ENCODE data around the gene MATN4.
"Not testable (repeated sequence)": the region's sequence is repeated elsewhere in the genome, so short reads cannot be mapped to it uniquely, and the experiment has no call there.

Gene MATN4, protein sequence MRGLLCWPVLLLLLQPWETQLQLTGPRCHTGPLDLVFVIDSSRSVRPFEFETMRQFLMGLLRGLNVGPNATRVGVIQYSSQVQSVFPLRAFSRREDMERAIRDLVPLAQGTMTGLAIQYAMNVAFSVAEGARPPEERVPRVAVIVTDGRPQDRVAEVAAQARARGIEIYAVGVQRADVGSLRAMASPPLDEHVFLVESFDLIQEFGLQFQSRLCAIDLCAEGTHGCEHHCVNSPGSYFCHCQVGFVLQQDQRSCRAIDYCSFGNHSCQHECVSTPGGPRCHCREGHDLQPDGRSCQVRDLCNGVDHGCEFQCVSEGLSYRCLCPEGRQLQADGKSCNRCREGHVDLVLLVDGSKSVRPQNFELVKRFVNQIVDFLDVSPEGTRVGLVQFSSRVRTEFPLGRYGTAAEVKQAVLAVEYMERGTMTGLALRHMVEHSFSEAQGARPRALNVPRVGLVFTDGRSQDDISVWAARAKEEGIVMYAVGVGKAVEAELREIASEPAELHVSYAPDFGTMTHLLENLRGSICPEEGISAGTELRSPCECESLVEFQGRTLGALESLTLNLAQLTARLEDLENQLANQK

DNA sequence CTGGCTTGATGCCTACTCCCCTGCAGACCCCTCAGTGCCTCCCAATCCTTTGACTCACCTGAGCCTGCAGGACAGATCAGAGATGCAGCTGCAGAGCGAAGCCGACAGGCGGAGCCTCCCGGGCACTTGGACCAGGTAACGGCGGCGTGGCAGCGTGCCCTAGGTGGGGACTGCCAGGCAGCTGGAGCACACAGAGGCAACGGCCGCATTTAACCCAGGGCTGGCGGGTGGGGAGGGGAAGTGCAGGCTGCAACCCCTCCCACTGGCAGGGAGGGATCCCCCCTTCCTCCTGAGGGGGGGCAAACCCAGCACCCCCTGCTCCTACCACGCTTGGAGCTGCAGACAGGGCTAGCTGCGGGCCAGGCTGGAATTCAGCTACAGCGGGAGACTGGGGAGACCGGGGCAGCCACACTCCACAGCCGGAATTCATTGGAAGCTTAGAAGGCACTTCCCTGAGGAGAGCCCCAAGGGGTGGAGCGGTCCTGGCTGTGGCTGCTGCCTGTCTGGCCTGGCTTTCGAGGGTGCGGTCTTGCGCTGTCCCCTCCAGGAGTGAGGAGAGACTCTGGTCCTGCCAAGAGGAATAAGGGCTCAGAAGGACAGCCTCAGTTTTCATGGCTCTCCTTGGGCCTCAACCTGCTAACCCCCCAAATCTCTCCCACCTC, at the start of gene MATN4:
Gene MATN4, minus strand, starts transcription at position 183 of the 662 bp plus-strand sequence. CDS start 2,717 bp downstream, outside the sequence.
- Histone ChIP-seq H3K9ac (no peak within 1 kb of the TSS), H4K20me1 (no peaks in the 10 kb centered on the region), H3K27ac (no peak within 1 kb of the TSS), H3K27me3 (peaks cover 6% of the 10 kb centered on the region; the same call in 1 of the 2 replicates), H3K4me1 (peaks cover 59% of the 10 kb centered on the region), H3K9me3 (no peaks in the 10 kb centered on the region), H3K4me3 (no peak within 1 kb of the TSS), H3K4me2 (peak within 1 kb of the TSS; percentile 59), H3K36me3 (no peaks in the 10 kb centered on the region)
- TF ChIP-seq Cebpa-rat (IDR thresholded peaks at IDR 0.05), result no peak

DNA sequence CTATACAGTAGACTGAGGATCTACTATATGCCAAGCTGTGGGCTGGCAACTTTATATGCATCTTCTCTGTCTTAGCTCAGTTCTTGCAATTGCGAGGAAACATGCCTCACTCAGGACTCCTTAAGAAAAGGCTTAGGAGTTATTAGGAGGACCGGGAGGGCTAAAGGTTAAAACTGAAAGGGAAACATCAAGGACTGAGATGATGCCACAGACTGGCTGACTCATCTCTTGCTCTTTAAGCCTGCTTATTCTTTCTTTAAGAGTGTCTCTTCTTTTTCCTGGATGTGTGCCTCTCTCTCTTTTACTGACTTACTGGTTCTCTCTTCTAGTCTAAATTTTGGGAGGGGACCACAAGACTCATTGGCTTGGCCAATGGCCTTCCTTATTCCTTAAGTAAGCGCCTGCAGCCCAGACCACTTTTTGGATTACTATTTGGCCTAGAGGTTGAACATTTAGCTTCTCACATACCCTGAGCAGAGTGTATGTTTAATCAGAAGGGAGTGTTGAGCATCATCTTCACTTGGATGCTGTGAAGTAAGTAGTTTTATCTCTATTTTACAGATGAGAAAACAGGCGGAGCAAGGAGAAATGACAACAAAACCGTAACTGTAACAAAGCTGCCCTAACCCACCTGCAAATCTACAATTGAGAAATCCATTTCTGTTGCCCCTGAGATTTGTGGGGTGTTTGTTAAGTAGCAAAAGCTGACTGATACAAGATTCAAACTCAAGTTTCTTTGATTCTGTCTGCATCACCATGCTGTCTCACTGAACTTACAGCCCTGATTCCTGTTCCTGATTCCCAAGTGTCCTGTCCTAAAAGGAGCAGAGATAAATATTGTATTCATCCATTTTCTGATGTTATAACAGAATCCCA, 47.3 kb upstream of the MATN4 start:
- Histone ChIP-seq H3K4me2 (no peak overlapping the region), H3K36me3 (no peaks in the 10 kb centered on the region), H4K20me1 (no peaks in the 10 kb centered on the region), H3K4me3 (no peak overlapping the region), H3K4me1 (peaks cover 9% of the 10 kb centered on the region; the same call in 1 of the 2 replicates), H3K9me3 (no peaks in the 10 kb centered on the region), H3K27me3 (no peaks in the 10 kb centered on the region), H3K9ac (no peak overlapping the region), H3K27ac (no peak overlapping the region)
- no peak for TF ChIP-seq Cebpa-rat (IDR thresholded peaks at IDR 0.05)

DNA sequence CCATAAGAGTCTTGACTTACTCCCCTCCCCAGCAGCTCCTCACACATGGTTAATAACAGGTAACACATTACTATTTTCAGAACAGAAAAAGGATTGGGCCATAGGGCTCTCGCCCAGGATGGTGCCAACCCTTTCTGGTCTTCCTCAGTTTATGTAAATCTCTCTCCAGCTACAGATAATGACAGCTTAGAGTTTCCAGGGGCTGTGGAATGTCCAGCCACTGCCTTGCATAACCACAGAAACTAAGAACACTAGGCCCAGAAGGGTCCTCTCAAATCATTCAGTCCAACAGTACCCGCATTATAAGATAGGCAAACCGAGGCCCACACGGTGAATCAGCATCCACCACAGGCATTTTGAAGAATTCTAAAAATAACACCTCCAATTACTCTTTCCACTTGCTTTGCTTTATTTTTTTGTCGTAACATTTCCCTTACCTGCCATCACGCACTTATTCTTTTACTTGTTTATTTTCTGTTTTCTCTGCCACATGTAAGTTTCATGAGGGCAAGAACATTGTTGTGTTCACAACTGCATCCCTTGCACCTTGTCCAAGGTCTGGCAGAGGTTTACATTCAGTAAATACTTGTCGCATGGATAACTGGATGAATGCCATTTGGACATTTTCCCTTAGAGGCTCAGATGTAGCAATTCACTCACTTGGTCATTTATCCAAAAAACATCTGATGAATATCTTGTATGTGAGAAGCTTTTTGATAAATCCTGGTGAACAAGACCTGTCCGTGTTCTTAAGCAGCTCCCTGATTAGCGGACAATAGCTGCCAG, 46.5 kb upstream of the MATN4 start:
- Histone ChIP-seq H3K9me3 (no peaks in the 10 kb centered on the region), H3K9ac (no peak overlapping the region), H3K36me3 (no peaks in the 10 kb centered on the region), H3K4me3 (no peak overlapping the region), H3K27ac (no peak overlapping the region), H4K20me1 (no peaks in the 10 kb centered on the region), H3K4me2 (no peak overlapping the region), H3K27me3 (no peaks in the 10 kb centered on the region), H3K4me1 (peaks cover 8% of the 10 kb centered on the region; the same call in 1 of the 2 replicates)
- TF ChIP-seq Cebpa-rat (IDR thresholded peaks at IDR 0.05), result no peak

DNA sequence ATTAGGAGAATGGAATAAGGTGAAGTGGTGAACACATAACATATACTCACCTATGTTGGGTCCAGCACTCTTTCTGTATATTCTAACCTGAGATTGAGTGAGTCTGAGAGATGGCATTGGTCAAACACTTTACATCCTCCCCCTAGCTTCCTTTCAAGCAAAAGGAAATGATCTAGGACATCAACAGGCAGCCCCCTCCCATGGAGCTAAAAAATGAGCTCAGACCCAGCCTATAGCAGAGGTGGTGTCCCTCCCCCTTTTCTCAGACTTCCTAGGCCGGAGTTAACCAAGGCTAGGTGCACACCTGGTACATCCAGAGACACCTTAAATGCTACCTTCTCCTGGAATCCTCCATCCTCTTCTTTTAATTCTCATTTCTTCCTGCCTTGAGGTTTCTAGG, 45.6 kb upstream of the MATN4 start:
- Histone ChIP-seq H3K27me3 (no peaks in the 10 kb centered on the region), H3K9ac (no peak overlapping the region), H3K4me1 (peaks cover 8% of the 10 kb centered on the region; the same call in 1 of the 2 replicates), H3K36me3 (no peaks in the 10 kb centered on the region), H4K20me1 (no peaks in the 10 kb centered on the region), H3K27ac (no peak overlapping the region), H3K4me2 (no peak overlapping the region), H3K4me3 (no peak overlapping the region), H3K9me3 (no peaks in the 10 kb centered on the region)
- no peak for TF ChIP-seq Cebpa-rat (IDR thresholded peaks at IDR 0.05)

DNA sequence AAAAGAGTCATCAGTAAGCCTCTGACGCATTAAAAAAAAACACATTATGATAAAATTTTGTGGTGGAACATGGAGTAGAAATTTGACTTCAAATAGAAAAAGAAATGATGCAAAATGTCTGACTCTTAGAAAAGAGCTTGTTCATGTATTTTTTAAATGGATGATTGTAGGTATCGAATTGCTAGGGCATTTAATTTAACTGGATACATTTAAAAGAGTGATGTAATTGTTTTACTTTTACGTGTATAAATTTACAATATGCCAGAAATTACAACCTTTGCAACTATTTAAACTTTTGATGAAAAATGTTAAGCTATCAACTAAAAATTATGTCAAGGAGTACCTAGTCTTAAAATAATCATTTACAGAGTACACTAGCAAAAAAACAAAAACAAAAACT, 44.6 kb upstream of the MATN4 start:
- TF ChIP-seq Cebpa-rat (IDR thresholded peaks at IDR 0.05), result no peak
- Histone ChIP-seq H3K27ac (no peak overlapping the region), H3K4me1 (peaks cover 8% of the 10 kb centered on the region), H3K9ac (no peak overlapping the region), H3K36me3 (no peaks in the 10 kb centered on the region), H3K9me3 (no peaks in the 10 kb centered on the region), H3K27me3 (0 out of 2 replicates have a peak, but pooled peaks cover 1% of the 10 kb centered on the region), H3K4me3 (no peak overlapping the region), H4K20me1 (no peaks in the 10 kb centered on the region), H3K4me2 (no peak overlapping the region)

DNA sequence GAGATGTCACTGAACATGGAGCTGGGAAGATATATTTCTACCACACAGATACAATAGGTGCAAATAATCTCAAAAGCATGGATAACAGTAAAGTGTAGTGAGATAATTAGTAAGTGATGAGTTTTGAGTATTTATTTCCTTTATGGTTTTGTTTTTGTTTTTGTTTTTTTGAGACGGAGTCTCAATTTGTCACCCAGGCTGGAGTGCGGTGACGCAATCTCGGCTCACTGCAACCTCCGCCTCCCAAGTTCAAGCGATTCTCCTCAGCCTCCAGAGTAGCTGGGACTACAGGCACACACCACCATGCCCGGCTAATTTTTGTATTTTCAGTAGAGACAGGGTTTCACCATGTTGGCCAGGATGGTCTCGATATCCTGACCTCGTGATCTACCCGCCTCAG, 42.7 kb upstream of the MATN4 start:
- Histone ChIP-seq H3K27me3 (peaks cover 17% of the 10 kb centered on the region; the same call in 1 of the 2 replicates), H3K4me1 (peaks cover 27% of the 10 kb centered on the region)
- H3K9me3 ChIP-seq, H3K36me3 ChIP-seq, H3K27ac ChIP-seq, H3K4me2 ChIP-seq, H3K9ac ChIP-seq, H4K20me1 ChIP-seq, H3K4me3 ChIP-seq: not testable (repeated sequence)

DNA sequence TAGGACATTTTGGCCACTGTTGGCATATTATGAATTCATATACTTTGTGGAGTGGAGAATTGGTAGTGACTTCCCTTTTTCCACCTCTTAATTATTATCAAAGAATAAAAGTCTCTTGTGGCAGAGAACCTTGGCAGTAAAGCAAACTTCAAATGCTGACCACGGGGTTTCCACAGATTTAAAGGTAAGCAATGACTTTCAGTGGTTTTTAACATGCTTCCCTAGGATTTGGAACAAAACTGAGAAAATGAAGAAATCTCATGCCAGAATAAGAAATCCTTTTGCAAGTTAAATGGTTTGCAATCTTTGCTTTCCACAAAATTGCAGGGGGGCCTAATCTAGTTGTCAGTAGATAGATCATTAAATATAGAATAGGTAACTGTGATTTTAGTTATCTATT, 42.1 kb upstream of the MATN4 start:
- Histone ChIP-seq H3K9ac (no peak overlapping the region), H4K20me1 (no peaks in the 10 kb centered on the region), H3K4me1 (peaks cover 33% of the 10 kb centered on the region), H3K9me3 (no peaks in the 10 kb centered on the region), H3K4me3 (no peak overlapping the region), H3K27me3 (peaks cover 21% of the 10 kb centered on the region), H3K36me3 (no peaks in the 10 kb centered on the region), H3K4me2 (no peak overlapping the region), H3K27ac (no peak overlapping the region)
- no peak for TF ChIP-seq Cebpa-rat (IDR thresholded peaks at IDR 0.05)

DNA sequence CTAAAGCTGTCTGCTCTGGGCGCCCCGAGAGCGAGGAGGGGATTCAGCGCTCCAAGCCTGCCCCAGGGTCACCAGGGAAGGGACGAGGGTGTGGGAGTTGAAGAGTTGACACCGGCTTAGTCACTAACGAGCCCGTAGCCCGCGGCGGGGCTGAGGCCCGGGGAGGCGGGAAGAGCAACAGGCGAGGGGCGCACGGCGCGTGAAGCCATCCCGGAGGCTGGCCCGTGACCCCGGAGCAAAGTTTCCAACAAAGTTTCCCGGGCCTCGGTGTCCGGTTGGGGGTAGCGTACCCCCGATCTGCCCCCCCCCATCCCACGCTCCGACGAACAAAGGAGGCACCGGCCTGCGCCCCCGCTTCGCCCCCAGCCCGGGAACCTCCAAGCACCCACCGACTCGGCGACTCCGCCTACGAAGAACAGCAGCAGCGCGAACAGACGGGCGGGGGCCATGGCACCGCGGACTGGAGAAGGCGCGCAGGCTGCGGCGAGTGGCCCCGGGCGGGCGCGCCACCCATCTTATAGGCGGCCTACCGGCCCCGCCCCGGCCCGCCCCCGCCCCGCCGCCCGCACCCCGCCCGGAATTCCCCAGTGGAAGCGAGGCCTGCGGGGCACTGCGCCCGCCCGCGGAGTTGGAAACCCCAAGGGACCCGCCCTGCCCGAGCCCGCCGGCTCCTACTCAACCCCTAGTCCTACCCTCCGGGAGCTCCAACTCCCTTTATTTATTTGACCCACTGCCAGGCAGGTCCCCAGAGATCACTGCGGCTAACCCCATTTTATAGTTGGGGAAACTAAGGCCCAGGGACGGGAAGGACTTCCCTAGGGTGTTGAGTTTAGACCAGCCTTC, 40.1 kb upstream of the MATN4 start, which contains the start of gene SDC4:
Gene SDC4, minus strand, starts transcription at position 489 of the 843 bp plus-strand sequence. Its CDS starts 40 bp downstream, at position 449.
- Histone ChIP-seq H3K4me2 (peak within 1 kb of the TSS; percentile 99), H3K9ac (peak within 1 kb of the TSS; percentile 69), H3K4me1 (peaks cover 47% of the 10 kb centered on the region), H3K27me3 (peaks cover 23% of the 10 kb centered on the region), H3K4me3 (peak within 1 kb of the TSS; percentile 67), H4K20me1 (no peaks in the 10 kb centered on the region), H3K36me3 (no peaks in the 10 kb centered on the region), H3K9me3 (no peaks in the 10 kb centered on the region), H3K27ac (peak within 1 kb of the TSS; percentile 35; the same call in 1 of the 2 replicates)
- no peak for TF ChIP-seq Cebpa-rat (IDR thresholded peaks at IDR 0.05)

Measured in BLaER1 (cell line).